ENCODE data around the gene CUX1.
"Not testable (repeated sequence)": the region's sequence is repeated elsewhere in the genome, so short reads cannot be mapped to it uniquely, and the experiment has no call there.

Gene CUX1

DNA sequence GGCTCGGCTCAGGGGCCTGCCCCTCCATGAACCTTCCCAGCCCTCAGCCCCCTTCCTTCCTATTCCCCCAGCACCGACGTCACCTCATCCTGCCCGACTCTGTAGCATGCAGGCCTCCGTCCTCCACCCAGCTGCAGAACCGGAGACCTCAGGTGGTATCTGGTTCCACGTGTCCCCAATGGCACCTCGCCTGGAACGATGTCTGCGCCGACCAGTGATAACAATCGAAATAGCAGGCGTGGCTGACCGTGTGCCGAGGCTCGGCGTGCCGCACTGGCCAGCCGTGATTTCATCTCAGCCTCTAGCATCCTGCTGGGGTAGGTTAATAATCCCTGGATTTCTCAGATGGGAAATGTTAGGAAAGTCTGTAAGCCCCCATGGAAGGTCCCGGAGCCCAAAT lies 171.7 kb downstream of the CUX1 start:
- DNase-seq, result no peak

DNA sequence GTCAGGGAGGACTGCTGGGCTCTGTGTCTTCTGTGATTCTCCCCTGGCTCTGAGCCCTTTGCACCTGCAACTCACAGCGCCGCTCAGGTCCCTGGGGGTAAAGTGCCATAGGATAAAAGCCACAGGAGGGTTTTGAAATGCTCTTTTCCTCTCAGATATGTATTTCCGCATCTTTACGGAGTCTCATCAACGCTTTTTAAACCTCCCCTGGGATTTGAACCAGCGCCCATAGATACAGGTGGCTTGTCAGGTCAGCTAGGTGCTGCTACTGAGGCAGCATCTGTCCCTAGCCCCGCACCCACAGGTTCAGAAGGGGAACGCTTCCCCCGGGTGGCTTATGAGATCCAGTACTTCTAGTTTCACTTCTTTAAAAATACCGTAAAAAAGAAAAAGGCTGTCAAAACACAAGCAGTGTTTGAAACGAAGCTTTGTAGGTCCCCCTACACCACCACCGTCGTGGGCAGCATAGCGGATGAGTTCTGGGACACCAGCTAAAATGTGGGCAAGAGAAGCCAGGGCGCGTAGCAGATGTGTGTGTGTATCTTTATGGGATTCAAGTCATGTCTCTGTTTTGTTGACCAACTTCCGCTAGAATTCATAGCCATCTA lies 173.5 kb downstream of the CUX1 start:
- no peak for DNase-seq

DNA sequence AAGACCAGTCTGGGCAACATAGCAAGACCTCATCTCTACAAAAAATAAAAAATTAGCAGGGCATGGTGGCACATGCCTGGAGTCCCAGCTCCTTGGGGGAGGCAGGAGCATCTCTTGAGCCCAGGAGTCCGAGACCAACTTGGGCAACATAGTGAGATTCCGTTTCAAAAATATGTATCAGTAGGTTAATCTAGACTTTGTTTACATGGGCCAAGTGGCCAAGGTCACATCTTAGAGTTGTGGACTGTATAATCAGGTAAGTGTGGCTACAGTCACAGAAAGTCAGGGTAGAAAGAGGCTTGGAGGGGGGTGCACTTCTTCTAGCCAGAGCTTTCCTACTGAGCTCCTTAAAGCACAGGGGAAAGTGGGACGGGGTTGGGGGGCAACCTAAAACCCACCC lies 174.4 kb downstream of the CUX1 start:
- DNase-seq, result no peak

DNA sequence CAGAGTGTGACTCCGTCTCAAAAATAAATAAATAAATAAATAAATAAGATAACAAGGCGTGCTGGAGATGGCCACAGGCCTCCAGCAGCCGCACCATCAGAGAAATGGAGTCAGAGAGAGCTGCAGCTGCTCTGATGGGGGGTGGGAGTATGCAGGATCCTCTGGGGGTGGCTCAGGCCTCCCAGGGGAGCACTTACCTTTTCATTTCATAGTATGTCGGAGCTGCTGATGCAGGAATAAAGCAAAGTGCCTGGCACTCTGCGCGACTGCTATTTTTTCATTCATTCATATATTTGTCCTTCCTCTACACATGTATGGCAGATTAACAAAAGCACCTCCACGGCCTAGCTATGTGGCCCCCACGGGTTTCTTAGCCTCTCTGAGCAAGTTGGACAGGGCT lies 175.9 kb downstream of the CUX1 start:
- no peak for DNase-seq

DNA sequence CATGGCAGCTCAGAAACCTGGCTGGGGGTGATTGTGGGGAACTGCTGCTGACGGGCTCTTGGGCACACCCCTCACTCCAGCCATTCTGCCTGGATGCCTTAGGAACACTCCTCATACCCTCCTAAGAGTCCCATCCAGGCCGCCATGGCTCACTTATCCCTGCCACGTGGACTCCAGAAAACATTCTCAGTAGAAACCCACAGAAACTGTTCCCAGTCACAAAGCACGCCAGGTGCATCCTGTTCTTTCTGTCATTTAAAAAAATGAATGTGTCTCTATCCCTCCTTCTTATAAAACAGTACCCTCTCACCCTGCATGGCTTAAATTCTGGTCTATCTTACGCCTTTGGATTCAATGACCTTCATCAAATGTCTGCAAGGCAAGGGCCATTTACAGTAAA lies 177.7 kb downstream of the CUX1 start:
- no peak for DNase-seq

DNA sequence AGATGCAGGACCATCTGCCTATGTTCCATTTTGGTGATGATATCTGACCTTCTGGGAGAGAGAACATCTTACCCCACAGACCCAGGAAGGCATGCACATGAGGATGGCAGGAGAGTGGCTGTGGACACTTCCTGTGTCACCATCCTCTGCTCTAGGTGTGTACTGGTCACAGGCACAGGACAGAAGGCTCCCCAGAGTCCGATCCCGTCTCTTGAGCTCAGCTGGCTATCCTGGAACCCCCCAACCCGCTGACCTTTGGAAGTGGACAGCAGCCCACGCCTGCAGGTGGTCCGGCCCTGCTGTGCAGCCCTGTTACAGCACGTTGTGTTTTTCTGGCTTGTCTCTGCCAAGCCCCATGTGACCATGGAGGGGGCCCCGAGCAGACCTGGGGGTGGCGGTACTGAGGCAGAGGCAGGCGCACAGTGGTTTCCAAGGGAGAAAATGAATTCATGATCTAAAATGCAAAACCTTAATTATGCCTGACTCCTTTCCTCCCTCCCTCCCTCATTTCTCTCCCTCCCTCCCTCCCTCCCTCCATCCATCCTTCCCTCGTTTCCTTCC lies 178.8 kb downstream of the CUX1 start:
- no peak for DNase-seq

DNA sequence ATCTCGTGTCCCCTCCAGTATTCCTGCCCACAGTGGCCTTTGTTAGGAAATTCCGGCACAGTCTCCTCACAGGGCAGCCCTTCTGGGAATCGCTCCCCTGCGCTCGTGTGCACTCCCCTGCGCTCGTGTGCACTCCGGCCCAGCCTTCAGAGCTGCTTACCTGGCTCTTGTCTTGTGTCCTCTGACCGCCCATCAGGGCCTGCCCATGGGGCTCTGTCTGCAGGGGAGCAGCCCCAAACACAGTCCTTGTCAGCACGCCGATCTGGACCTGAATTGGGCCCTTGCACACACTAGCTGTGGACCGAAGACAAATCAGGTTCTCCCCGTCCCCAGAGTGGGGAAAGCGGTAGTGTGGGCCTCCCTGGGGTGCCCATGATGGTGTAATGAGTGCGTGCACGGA lies 179.4 kb downstream of the CUX1 start:
- DNase-seq, result no peak

DNA sequence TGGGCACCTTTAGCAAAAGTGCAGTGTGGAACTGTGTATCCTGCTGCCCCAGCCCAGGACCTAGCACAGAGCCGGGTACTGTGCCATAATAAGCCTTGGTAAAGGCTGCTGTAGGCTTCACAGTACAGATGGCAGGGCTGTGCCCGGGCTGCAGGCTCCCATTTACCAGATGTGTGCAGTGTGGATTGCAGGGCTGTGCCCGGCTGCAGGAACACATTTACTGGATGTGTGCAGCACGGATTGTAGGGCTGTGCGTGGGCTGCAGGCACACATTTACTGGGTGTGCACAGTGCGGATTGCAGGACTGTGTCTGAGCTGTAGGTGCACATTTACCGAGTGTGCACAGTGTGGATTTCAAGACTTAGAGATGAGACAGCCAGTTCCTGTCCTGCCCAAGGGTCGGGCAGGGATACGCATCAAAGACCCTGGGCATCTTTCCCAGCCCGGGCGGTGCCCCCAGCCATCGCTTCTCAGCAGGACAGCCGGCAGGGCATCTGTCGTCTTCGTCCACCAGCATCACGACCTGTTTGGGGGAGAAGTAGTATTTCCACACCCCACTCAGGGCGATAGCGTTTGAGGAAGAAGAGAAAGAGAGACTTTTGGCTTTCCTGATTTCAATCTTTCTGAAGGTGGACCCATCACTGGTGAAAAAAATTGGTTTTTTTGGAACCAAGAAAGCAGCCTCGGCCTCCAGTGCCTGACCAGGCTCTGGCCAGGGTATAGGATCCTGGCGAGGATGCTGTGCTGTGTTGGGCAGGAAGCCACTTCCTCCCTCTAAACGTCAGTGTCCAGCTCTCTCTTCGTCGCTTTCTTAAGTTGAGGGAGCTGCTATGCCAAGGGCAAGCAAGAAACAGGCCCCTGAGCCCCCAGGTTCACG lies 180.8 kb downstream of the CUX1 start:
- no peak for DNase-seq

DNA sequence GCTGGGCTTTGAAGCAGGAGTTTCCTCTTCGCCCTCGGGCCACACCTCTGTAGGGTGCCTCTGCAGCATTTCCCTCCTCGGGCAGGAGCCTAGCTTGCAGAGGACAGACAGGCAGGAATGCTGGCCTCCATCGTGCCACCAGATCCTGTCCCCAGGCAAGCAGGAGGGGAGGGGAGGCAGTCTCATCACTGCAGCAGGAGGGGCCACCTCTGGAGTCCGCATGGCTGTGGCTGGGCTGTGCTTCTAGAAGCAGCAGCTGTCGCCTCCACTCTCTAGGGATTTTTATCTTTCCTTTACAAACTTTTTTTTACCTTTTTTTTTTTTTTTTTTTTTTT lies 181.4 kb downstream of the CUX1 start:
- DNase-seq, result no peak

DNA sequence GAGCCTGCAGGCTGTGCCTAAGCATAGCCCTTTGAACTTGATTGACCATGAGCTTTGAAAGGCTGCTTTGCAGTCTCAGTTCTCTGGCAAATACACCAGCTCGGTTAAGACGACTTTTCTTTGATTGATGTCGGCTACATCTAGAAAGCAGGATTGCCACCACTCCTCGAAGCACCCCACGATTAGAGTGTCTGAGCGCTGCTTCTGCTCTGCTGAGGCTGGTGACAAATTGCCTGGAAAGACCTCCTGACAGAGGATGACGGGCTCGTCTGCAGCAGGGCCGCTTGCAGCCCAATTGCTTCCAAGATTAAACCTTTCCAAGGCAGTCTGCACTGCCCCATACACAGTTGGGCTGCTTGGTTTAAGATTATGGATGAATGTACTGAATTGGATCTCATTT lies 182.0 kb downstream of the CUX1 start:
- DNase-seq, result no peak

DNA sequence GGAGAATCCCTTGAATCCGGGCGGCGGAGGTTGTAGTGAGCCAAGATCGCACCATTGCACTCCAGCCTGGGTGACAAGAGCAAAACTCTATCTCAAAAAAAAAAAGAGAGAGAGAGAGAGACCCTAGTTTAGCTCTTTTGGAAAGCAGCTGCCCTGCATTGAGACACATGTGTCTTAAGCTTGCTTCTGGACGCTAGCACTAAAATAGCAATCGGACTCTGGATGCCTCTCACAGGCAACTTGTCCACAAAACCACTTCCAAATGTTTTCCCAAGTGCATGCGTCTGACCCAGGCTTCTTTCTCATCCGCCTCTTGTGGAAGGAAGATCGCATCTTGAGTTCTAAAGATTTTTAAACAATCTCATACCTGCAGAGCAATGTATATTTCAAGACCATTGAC lies 182.7 kb downstream of the CUX1 start:
- DNase-seq, result no peak

DNA sequence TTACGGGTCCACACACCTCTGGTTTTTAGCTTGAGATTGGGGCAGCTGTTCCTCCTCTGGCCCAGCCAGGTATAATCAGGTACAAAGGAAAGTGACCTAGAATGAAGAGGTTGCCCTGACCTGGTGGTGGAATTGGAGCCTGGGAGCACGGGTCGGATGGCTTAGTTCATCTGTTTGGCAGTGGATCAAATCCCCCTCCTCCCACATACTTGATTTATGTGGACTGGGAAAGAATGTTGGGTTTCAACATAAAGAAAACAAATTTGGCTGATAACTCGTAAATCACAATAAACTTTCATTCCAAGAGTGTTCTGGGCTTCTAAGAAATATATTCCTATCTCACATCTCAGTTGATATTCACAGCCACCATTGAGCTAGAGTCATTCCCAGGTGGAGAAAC lies 186.8 kb downstream of the CUX1 start:
- no peak for DNase-seq

DNA sequence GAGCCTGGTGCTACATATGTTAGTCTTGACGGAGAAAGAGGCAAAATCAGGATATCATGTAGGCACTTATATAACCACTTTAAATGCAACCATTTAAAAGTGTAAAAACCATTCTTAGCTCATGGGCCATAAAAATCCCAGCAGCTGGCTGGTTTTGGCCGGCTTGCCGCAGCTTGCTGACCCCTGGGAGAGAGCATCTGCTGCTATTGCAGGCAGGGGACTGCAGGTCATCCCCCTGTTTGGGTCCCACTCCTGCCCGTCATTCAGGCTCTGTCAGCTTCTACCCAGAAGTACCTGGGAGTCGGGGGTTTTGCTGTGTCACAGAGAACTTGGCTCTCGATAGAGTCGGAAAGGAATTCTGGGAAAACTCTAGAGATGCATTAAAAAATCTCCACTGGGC lies 187.4 kb downstream of the CUX1 start:
- no peak for DNase-seq

DNA sequence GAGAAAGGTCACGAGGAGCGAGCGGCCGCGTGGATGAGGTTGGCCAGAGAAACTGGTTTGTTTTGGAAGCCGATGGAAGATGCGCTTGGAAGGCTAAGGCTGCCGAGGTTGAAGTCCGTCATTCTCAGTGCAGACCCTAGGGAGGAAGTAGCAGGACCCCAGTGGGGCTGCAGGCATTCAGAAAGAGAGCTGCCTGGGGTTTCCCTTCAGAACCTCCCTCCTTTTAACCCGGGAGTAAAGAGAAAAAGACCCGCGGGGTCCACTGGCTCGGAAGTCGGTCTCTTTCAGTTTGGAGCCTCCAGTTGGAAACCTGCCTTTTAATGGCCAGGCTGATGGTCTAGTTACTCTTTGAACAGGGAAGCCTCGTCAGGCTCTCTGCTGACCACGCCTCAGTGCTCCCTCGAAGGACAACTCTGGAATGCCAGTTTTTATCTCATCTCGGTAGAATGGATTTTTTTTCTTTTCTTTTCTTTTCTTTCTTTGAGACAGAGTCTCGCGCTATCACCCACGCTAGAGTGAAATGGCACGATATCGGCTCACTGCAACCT lies 188.6 kb downstream of the CUX1 start:
- no peak for DNase-seq

DNA sequence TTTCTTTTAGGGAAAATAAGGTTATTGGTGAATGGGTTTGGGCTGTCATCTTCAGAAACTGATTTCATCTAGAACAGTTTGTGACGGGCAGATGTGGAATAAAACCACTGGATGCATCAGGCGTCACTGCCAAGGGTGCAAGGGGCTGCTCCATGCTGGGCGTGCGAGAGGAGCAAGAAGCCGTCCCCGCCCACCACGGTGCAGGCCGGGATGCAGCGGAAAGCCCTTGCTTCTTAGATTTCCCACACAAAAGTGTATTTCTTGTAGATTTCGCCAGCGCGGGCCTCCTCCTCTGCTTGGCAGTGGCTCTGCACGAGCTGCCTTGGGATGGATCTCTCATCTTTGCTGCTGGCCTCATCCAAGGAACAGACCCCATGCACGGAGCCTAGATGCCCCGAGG lies 189.3 kb downstream of the CUX1 start:
- no peak for DNase-seq

DNA sequence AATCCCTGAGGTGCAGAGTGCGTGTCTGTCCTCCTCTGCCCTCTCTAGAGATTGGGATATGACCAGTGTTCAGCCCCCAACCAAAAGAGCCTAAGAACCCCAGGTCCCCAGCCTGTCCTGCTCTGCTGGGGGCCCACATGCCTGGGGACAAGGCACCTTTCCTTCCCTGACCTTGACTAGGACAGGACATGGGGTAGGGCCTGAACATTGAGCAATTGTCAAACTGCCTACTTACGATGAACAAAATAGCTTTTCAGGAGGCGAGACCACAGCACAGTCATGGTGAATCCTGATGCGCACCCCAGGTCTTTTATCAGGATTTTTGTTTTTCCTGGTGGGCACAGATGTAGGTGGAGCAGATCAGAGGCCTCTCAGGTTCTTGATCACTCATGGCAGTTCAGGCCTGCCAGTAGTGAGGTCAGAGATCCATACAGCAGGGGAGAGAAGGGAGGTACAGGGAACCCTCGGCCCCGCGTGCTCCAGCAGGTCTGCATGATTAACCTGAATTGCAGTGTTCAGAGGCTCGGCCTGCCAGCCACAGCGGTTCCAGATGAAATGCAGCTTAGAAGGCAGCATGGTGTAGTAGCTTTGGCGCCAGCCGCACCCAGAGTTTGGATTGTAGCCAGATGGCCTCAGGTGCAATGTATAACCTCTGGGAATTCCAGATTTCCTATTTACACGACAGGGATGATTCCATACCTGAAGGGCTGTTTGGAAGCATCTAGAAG lies 191.3 kb downstream of the CUX1 start:
- DNase-seq, result no peak

DNA sequence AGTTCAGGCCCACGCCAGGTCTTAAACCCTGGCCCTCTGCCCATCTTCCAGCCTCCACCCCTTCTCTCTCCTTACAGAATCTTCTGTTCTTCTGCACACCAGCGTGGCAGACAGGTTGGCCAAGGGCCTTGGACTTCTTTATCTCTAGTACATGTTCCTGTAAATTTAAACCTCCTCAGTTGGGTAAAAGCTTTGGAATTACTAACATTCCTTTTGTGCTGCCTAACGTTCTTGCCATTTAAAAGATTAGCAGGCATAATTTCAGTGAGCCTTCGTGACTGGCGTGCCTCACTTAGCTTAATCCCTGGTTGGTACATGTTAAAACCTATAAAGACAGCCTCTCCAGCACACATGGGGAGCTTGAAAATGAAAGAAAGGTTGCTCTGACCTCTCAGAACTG lies 192.2 kb downstream of the CUX1 start:
- no peak for DNase-seq

DNA sequence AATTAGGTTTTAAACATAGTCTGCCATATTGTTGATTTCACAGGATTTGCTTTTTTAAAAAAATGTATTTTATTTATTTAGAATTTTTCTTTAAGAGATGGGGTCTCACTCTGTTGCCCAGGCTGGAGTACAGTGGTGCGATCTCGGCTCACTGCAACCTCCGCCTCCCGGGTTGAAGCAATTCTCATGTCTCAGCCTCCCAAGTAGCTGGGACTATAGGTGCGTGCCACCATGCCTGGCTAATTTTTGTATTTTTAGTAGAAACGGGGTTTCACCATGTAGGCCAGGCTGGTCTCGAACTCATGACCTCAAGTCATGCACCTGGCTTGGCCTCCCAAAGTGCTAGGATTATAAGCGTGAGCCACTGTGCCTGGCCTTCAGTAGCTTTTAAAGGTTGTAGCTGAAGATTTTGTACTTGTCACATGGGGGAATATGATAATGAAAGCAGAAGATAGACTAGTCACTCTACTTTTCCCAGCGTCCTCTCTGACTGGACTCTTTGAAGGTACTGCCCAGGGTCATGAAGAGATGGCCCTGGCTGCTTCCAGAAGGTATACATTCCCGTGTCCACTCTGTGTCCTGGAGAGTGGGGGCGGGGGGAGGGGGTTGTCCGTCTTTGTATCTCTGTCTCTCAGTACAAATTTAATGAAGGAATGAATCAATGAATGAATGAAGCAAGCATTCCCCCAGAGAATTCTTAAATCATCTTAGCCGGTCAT lies 194.8 kb downstream of the CUX1 start:
- not testable (repeated sequence) for DNase-seq

DNA sequence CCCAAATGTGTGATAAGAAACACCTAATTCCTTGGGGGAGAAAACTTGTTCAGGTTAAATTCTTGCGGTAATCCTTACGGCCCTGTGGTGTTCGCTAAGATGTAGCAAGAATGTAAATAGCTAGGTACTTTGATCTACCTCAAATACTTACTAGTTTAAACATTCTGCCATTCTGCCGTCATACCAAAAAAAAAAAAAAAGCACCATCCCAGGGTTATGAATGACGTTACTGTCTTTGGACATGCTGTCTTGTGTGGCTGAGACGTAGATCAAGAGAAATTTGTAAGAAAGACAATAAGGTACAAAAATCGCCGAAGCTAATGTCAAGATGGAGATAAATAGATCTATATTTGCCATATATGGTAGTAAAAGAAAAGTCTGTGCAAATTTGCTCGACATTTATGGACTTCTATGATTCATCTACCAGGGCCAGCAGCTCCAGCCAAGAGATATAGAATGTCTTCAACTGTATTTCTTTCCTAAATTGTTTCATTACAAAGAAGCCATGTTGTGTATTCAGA lies 195.6 kb downstream of the CUX1 start:
- no peak for DNase-seq

DNA sequence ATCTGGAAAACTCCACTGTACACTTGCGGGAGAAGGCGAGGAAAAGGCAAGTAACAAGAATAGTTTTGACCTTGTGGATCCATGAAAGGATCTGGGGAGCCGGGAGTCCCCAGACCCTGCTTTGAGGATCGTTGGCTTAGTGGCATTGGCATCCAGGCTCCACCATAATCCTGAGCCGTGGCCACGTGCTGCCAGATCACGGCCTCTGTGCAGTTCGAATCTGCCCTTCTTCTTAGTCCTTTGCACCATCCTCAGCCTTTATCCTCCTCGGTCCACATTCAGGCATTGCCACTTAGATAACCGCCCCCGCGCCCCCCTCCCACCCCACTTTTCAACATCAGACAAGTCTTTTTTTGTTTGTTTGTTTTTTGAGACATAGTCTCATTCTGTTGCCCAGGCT lies 201.4 kb downstream of the CUX1 start:
- no peak for DNase-seq

DNA sequence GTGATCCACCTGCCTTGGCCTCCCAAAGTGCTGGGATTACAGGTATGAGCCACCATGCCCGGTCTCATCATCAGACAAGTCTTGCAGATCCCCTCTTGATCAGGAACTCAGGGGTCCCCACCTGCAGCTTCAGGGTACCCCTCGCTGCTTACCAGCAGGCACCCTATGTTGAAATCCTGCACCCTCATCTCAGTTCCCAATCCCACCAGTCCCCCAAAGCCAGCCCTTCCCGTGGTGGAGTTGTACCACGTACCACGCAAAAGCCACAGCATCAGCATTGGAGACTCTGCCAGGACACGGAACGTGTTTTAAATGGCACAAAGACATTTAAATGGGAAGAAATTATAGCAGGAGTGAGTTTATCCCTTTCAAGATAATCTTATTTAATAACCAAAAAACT lies 202.0 kb downstream of the CUX1 start:
- no peak for DNase-seq

DNA sequence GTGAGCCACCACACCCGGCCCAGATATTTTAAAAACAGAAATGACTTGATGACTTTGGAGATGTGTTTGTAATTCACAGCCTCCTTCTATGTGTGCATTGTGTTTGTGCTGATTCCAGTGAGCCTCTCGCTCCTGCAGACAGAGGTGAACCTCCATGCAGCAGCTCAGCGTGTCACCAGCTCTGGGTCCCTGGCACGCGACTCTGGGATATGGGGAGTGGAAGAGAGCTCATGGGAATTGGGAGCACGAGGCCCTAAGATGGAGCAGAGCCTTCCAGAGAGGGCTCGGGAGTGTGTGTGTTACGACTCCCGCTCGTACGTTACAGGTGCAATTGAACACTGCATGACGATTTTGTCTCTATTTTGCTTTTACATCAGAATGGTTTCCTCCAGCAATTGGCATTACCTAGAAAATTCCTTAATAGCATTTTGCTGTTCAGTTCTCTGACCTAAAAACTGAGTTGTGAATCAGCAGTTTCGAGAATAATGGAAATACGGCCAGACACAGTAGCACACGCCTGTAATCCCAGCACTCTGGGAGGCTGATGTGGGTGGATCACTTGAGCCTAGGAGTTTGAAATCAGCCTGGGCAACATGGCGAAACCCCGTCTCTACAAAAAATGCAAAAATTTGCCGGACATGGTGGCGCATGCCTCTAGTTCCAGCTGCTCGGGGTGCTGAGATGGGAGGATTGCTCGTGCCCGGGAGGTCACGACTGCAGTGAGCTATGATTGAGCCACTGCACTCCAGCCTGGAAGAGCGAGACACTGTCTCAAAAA lies 204.6 kb downstream of the CUX1 start:
- DNase-seq, result no peak

Data from right forelimb (tissue), 1 donor.